BE2C (cell line): ENCODE results near the gene SOX13. TPM values are rescaled to one million over a fixed set of nuclear protein-coding genes. Genes with fewer than 3 reads are reported as not detected.

Experiments
- DNase-seq: peaks from one replicate; pipeline ENCODE4 v3.0.0-alpha.2; 2020
- H3K27me3 ChIP-seq: fragments of 250-450 bp; sonication (Bioruptor Pico); 2 replicates; pipeline ENCODE4 v1.5.1; 2020; ENCODE audit warnings: mild to moderate bottlenecking
- H3K36me3 ChIP-seq: fragments of 250-450 bp; sonication (Bioruptor Pico); 2 replicates; pipeline ENCODE4 v1.5.1; 2020; ENCODE audit warnings: mild to moderate bottlenecking
- H3K4me1 ChIP-seq: fragments of 250-450 bp; sonication (Bioruptor Pico); 2 replicates; pipeline ENCODE4 v1.5.1; 2020
- H3K4me3 ChIP-seq: 2 replicates; pipeline ENCODE4 v1.5.1; 2011; ENCODE audit warnings: low read depth, low read length
- H3K9me3 ChIP-seq: fragments of 250-450 bp; sonication (Bioruptor Pico); 2 replicates; pipeline ENCODE4 v1.5.1; 2020
- CTCF ChIP-seq: IDR thresholded peaks from 2 replicates; pipeline ENCODE4 v1.5.1; 2012; ENCODE audit warnings: mild to moderate bottlenecking, low read depth, low read length
- polyA plus RNA-seq: library from polyadenylated mRNA; unstranded; fragments of >200 nt; gene quantifications from one replicate; pipeline ENCODE4 v1.2.1, GENCODE V29; 2012; ENCODE audit warnings: low read depth, missing spikeins; ENCODE audit not compliant: insufficient read length, insufficient read depth

SOX13 gene
- 0.22 TPM for polyA plus RNA-seq

GRCh38 chr1:204072931-204073836 lies at the start of gene SOX13:
Gene SOX13 (plus strand): TSS chr1:204073115. CDS start chr1:204112916, 39,801 bp downstream.
- Histone ChIP-seq H3K4me1 (no peaks in the 10 kb centered on the region; the same call in 1 of the 2 replicates), H3K27me3 (peaks cover 41% of the 10 kb centered on the region), H3K4me3 (peak within 1 kb of the TSS; percentile 60), H3K9me3 (no peaks in the 10 kb centered on the region), H3K36me3 (no peaks in the 10 kb centered on the region)
- peak; percentile 6; the same call in 1 of the 2 replicates for TF ChIP-seq CTCF
- peak; percentile 70 for DNase-seq

- Histone ChIP-seq H3K36me3 (no peaks in the 10 kb centered on the region), H3K9me3 (no peaks in the 10 kb centered on the region), H3K4me1 (no peaks in the 10 kb centered on the region), H3K4me3 (no peak overlapping the region), H3K27me3 (no peaks in the 10 kb centered on the region)
- no peak for TF ChIP-seq CTCF
- DNase-seq: no peak
Measured at GRCh38 chr1:204025917-204026707, 46.8 kb upstream of the SOX13 start.

- no peak for TF ChIP-seq CTCF
Measured at GRCh38 chr1:204027446-204027845, 45.5 kb upstream of the SOX13 start.

GRCh38 chr1:204029016-204029415 lies 43.9 kb upstream of the SOX13 start:
- Histone ChIP-seq H3K4me1 (no peaks in the 10 kb centered on the region; the same call in 1 of the 2 replicates), H3K36me3 (no peaks in the 10 kb centered on the region), H3K27me3 (no peaks in the 10 kb centered on the region), H3K4me3 (no peak overlapping the region), H3K9me3 (no peaks in the 10 kb centered on the region)
- no peak for DNase-seq
- TF ChIP-seq CTCF: no peak

More at GRCh38 chr1:204027446-204027845, 45.5 kb upstream of the SOX13 start:
- no peak for DNase-seq
- H3K36me3 ChIP-seq: no peaks in the 10 kb centered on the region
- no peak overlapping the region for H3K4me3 ChIP-seq
- H3K27me3 ChIP-seq: no peaks in the 10 kb centered on the region
- no peaks in the 10 kb centered on the region for H3K9me3 ChIP-seq
- no peaks in the 10 kb centered on the region for H3K4me1 ChIP-seq

GRCh38 chr1:204031098-204031710 lies 41.7 kb upstream of the SOX13 start:
- no peak overlapping the region for H3K4me3 ChIP-seq
- no peak for TF ChIP-seq CTCF
- DNase-seq: no peak
- no peaks in the 10 kb centered on the region; the same call in 1 of the 2 replicates for H3K4me1 ChIP-seq
- no peaks in the 10 kb centered on the region for H3K9me3 ChIP-seq
- no peaks in the 10 kb centered on the region for H3K36me3 ChIP-seq
- no peaks in the 10 kb centered on the region for H3K27me3 ChIP-seq
